ENCODE results near the gene HMGCS1.
"Not testable (repeated sequence)": the region's sequence is repeated elsewhere in the genome, so short reads cannot be mapped to it uniquely, and the experiment has no call there.

Gene HMGCS1

DNA sequence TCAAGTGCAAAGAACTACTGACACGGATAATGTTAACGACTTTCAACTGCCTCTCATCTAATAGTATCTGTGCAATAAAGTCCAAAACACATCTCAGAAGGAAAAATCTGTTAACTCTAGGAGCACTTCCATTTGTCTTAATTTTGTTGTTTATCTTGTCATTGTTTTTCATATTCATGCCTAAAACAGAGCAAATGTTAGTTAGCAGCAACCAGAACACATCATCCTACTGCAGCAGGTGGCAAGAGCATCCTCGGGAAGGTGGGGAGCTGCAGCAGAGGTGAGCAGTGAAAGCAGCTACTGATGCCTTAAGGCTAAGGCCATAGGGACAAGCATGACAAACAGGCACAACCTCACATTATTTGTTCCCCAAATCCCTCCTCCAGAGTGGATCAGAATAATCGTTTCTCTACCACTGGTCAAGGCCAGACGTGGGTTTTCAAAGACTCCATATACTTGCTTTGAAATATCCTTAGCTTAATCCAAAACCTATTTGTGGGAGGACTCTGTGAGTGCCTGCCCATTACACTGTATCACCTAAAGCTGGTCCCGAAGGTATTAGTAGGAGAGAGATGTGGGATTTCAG lies 1.0 kb downstream of the HMGCS1 start:
- no peak for DNase-seq

DNA sequence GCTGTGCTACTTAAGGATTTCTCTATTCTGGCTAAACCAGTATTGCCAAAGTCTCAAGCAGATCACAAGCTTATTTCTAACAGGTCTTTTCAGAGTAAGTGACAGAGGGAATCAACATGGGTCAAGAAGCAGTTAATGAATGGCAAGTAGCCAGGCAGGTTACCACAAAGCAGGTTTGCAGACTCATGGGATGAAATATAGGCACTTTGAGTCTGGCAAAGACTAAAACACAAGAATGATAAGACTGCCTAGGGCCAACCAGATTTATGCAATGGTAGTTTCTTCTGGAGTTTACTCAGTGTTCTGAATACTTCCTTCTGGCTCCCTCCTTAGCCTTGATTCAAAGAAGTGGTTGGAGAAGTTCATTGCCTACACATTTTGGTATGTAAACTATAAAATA lies 3.6 kb downstream of the HMGCS1 start:
- DNase-seq: no peak

DNA sequence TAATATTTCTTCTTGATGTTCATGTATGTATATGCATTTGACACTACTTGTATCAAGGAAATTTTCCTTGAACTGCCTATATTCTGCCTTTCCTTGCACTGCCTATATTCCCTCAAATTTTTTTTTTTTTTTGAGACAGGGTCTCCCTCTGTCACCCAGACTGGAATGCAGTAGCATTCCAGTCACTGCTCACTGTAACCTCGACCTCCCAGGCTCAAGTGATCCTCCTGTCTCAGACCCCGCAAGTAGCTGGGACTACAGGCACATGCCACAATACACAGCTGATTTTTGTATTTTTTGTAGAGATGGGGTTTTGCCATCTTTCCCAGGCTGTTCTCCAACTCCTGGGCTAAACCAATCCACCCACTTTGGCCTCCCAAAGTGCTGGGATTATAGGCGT lies 4.1 kb downstream of the HMGCS1 start:
- no peak for DNase-seq

DNA sequence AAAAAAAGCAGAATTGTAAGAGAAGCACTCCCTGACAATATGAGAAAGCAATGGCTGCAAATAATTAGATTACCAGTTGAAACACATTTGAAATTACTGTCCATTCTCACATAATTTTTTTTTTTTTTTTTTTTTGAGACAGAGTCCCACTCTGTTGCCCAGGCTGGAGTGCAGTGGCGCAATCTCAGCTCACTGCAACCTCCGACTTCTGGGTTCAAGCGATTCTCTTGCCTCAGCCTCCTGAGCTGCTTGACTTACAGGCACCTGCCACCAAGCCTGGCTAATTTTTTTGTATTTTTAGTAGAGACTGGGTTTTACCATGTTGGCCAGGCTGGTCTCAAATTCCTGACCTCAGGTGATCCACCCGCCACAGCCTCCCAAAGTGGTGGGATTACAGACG lies 6.3 kb downstream of the HMGCS1 start:
- DNase-seq: not testable (repeated sequence)

DNA sequence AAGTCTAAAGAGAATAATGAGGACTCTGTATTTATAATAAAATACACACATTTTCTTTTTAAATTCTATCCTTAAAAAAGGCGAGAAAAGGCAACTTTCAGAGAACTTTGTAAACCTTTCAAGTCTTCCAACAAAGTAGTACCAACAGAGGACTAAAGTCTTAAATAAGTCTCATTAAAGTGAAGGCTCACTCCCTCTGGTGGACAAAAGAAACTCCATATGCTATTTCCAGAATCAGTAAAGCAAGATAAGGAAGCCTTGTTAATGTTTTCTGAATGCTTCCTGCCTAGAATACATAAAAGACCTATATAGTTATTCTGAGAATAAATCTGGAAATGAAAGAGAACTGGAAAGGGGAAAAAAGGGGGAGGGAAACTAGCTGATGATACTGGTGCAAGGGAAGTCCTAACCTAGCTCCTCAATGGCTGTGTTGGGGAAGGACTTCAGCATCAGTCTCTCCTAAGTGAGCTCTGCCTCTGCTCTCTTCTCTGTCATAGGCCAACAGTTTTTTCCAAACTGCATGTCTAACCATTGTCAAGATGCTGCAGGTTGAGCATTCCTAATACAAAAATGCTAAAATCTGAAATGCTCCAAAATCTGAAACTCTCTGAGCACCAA lies 7.2 kb downstream of the HMGCS1 start:
- peak; percentile 73 for DNase-seq

DNA sequence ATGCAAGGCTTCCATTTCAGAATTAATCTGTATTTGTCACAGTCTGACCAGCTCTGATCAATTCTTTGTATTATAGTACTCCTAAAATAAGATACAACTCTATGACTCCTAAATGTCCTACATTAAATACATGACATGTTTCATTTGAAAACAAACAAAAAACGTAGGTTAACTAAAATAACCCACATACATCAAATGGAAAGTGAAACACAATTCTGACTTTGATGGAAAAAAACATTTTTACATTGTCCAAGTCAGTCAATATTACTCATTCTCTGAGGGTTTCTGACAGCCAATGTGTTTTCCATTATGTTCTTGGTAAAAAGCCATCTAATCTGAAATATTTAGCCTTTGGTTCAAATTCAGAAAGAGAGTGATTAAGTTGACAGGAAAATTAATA lies 8.7 kb downstream of the HMGCS1 start:
- no peak for DNase-seq

DNA sequence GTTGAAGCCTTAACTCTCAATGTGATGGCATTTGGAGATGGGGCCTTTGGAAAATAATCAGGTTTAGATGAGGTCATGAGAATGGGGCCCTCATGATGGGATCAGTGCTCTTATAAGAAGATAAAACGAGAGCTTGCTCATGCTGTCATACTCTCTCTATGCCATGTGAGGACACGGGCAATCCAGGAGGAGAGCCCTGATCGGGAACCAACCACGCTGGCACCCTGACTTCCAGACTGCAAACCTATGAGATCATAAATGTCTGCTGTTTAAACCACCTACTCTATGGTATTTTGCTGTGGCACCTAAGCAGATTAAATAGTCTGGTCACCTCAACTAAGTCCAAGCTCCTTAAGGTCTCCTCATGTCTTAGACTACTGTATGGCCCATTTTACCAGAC lies 10.0 kb downstream of the HMGCS1 start:
- no peak for DNase-seq

DNA sequence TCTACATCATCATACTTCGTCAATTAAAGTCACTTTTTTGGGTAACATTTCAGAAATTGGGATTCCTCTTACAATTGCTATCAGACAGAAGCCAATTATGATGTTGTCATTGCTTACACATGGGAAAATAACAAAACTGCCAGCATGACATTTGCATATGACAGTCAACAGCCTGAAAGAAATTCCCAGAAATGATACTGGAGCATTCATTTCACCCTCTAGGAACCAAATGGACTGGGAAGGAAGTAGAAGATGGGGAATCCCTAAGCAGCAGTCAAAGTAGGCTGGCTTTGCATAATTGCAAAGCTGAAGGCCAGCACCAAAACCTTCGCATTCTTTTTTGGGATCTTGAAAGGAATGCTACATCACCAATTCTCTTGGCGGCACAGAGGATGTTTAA lies 10.7 kb downstream of the HMGCS1 start:
- no peak for DNase-seq

DNA sequence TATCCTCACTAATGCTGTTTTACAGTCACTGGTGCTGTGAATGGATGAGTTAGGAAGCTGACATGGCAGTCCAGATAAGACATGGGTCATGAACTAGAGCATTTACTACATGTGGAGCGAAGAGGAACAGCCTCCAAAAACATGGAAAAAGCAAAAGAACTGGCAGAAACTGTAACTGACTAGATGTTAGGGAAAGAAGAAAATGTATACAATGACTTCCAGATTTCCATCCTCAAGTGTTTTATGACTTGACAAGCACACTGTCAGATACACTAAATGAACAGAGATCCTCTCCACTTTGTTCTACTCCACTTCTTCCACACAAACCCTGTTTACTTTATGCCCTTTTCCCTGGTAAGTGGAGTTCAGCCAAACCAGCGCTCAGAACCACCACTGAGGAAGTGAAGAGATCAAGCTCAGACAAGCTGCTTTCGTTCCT lies 11.5 kb downstream of the HMGCS1 start:
- peak; percentile 65 for DNase-seq

DNA sequence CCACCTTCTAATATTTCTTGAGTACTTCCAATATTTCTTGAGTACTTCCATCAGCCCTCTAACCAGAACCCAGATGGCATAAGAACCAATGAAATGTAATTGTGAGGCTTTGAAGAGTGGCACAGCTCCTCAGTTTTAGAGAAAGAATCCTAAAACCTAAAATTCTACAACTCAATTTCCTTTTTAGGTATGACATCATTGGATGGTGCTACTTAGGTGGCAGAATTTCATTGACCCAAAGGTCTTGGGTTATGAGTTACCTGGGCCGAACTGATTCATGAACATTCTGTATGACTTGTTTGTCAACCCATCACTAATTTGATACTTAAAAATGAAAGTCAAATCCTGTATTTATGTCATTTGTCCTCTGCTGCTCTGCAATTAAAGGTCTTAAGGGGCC lies 13.1 kb downstream of the HMGCS1 start:
- DNase-seq: no peak

DNA sequence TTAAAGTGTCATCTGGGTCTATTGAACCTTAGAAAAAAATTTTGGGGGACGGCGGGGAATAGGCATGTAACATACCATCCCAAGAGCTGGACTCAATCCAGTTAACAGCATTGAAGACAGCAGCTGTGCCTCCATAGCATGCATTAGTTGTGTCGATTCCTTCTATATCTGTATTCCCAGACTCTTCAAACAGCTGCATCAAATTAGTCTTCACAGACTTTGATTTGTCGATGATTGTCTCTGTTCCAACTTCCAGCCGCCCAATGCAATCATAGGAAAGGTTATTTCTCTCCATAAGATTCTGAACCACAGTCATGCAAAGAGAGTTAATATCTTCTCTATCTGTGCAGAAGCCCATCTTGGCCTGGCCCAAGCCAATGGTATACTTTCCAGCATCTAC lies 14.8 kb downstream of the HMGCS1 start:
- DNase-seq: no peak

DNA sequence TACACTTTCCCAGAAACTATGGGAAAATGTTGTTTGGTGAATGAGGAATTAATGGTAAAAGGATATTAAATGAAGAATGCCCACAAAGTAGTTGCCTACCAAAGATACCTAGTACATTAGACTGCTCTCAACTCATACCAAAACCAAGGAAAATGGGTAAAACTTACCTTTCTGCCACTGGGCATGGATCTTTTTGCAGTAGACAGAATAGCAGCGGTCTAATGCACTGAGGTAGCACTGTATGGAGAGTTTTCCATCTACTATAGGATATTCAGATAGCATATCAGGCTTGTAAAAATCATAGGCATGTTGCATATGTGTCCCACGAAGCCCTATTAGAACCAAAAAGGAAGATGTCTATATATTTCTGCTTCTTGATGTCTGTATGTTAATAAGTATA lies 16.4 kb downstream of the HMGCS1 start:
- no peak for DNase-seq

DNA sequence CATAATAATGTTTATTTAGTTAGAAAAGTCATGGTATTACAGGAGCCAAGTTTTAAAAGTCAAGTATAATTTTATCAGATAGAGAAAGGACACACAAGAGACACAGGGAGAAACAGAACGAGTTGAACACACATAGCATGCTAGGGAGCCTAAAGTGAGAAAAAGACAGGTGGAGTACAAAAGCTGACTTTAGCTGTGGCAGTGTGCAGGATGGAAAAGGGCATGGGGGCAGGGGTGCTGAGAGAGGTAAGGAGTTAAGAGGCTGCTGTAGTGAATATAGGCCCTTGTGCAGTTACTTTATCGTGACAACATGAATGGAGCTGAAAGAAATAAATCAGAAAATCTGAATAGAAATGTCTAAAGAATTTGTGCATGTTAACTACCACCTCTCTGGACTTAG lies 18.0 kb downstream of the HMGCS1 start:
- DNase-seq: no peak

DNA sequence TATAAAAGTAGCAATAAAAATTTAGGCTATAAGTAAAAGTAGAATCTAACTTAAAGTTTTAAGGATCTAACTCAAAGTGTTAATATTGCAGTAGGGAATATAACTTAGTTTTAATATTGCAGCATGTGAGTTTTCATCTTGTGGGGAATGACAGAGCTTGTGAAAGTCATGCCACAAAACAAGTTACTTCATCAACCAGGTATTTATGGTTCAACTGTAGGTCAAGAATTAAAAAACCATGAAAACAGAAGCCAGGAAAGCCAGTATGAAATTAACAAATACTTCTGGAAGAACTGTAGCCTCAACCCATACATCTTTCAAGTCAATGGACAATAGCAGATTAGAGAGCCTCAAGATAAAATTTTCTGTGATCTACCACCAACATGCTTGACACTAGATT lies 19.0 kb downstream of the HMGCS1 start:
- no peak for DNase-seq

DNA sequence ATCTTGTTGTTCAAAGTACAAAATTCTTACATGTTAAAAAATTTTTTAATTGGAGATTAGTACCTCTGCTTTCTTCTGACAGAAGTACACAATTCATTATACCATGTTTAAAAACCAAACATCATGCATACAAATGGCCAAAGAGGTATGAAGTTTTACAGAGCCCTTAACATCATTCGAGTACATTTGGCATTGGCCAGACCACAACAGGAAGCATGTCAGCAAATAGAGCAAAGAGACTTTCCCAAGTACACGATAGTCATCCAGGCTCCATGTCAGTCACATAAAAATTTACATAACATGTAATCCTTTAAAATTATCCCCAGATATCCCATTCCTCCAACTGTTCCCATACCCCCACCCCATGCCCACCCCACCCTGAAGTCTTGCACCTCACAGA lies 22.5 kb downstream of the HMGCS1 start:
- no peak for DNase-seq

DNA sequence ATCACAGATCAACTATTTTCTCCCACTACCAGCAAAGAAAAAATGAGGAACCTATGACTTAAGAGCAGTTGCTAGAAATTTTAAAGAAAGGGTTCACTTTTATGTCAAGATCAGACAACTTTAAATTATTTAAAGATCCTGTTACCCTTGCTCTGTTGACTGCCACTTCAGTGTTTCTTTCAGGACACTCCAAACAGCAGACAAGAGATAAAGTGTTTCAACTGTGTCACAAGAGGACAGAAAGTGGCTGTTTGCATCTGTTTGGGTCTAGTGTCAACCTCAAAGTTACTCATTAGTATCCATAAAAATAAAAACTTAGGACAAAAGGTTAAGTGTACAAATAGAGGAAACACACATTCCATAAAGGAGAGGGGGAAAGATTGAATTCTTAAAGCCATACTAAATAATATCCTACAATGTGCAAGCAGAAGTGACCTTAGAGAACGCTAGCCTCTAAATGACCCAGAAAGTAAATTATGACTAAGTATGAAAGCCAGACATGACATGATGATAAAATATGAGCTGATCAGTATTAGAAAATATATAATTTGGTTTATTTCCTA lies 24.9 kb downstream of the HMGCS1 start:
- no peak for DNase-seq

DNA sequence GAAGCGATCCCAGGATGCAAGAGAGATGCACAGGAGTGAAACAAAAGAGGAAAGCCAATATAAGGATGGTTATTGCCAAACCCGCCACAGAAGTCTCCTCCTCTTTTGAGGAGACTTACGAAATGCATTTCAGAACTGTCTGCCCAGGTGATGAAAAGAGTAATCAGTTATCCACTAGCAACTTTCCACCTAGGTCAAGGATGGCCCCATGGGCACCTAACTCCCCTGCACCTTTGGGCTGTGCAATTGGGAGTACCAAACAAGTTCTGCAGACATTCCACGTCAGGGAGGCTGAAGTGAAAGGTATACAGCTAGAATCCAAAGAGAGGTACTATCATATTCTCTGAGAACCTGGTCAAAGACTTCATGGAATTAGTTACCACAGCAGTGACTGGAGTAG lies 25.7 kb downstream of the HMGCS1 start:
- DNase-seq: no peak

DNA sequence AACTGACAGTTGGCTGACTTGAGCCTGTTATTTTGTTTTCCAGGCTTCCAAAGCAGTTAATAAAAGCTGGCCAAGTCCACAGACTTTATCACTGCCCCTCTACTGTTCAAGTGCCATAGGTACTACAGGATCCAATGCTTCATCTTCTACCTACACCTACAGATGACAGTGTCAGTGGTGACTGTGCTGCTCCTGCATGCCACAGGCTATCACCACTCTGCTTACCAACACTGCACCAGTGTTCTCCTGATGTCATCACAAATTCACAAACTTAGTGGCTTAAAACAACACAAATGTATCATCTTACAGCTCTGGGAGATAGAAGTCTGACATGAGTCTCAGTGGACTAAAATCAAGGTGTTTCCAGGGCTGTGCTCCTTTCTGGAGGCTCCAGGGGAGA lies 26.6 kb downstream of the HMGCS1 start:
- DNase-seq: no peak

DNA sequence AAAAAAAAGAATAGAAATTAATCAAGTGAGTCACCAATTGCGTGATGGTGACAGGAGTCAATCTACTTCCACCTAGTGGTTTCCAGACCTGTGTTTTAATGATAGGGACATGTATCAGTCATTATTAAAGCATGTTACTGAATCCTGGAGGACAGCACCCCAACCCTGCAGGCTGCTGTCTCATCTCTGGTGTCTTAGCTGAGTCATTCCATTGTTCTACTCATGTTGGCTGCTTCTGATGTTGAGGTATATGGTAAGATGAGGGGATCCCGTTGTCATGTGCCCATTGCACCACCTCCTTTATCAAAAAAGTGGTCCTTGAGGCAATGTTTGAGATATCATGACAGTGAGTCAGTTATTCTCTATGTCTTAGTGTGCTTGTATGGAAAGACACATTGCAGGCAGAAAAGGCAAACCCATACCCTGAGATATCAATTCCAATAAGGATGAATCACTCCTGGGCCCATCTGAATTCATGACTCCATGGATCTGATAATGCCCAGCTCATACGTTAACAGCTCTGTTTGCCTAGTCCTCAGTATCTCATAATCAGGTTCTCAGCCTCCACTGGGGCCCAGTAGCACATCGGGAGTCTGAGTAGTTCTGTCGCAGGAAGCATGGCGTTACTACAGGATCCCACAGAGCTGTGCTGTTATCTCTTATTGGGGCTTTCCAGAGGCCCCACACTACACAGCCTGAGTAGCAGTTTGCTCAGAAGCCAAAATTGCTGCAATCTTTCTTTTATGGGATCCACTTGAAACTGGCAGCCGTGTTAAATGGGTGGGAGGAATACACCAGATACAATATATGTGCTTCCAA lies 31.2 kb downstream of the HMGCS1 start:
- no peak for DNase-seq

DNA sequence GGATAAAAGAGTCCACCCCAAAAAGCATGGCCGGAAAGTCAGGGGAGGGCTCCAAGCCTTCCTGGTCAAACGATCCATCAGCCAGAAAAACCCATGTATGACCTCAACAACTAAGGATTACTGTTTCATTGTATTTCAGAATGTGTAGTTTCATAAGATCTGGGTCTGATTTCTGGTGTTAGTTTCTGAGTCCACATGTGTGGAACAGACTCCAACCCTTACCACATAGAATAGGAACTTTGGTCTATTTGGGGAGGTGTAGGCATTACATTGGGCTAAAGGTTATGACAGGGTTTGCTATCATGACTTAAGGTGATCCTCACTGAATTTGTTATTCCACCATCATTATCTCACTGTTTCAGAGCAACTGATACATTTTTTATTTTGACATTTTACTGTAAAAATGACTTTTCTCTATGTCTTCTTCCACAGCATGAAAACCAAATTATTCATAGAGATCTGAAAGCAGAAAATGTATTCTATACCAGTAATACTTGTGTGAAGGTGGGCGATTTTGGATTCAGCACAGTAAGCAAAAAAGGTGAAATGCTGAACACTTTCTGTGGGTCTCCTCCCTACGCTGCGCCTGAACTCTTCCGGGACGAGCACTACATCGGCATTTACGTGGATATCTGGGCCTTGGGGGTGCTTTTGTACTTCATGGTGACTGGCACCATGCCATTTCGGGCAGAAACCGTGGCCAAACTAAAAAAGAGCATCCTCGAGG lies 33.5 kb downstream of the HMGCS1 start:
- no peak for DNase-seq

DNA sequence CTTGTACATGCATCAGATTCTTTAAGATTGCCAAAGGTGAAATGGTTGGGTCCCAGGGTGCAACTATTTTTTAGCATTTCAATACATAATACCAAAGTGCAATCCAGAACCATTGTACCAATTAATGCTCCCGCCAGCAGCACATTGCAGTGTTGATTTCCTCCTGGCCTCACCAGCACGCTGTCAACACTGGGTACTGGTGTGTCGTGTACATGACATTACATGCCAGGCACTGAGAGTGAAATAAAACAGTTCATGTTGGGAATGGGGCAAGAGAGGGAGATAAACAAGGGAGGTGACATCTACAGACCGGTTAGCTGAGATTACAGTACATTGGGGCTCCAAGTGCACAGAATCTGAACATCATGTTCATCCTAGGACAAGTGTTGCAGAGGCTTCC lies 37.8 kb downstream of the HMGCS1 start:
- no peak for DNase-seq

DNA sequence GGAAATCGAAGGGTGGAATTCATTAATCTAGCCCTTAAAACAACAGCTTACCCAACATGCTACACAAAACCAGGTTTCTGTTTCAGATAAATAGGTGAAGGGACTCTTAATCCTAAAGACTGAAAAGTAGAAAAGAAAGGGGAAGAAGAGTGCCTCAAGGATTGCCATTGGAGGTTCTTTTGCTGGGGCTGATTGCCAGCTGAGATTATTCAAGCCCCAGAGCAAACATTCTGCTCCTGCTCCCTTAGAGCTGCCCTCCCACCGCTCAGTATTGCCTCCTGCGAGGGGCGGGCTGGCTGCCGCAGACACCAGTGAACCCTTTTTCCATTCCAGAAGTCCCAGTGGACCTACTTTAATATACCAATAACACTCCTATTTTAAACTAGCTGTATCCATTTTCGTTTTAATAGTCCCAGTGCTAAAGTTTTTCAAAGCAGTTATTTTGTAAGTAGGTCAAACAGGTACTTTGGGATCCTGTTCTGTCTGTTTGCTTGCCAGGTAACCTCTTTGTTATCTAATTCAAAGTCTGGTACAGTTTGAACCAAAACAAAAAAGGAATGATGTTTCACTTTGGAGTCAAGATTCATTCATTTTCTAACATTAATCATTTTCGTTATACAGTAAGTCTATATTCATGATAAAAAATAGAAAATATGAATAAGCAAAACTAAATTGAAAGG lies 38.6 kb downstream of the HMGCS1 start:
- no peak for DNase-seq

DNA sequence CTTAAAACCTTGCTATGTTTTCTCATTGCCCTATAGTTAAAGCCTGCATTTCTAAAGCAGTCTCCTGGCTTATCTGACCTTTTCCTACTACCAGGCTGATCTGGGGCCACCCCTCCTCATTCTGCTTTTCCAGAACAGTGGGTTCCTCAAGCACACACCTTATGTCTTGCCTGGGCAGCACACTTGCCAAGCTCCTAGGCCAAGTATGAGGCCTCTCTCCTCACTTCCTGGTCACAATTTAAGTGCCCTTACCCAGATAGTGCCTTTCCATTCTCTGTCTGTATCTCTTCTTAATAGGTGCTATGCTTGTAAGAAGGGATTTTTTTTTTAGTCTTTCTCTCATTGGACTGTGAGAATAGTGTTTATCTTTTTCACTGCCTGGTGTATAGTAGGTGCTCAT lies 39.7 kb downstream of the HMGCS1 start:
- DNase-seq: no peak
